Pulmonary artery endothelial cell (primary cell): Measurements from ENCODE around the gene PKD1. TPM values are rescaled to one million over a fixed set of nuclear protein-coding genes. Genes with fewer than 3 reads are reported as not detected.
"Not testable (repeated sequence)": the region's sequence is repeated elsewhere in the genome, so short reads cannot be mapped to it uniquely, and the experiment has no call there.

Source experiments
- DNase-seq: peaks from one replicate; pipeline ENCODE4 v3.0.0-alpha.2; 2011; ENCODE audit warnings: low read depth, low spot score
- total RNA-seq: library from RNA; depleted of rRNA; stranded (reverse); fragments of >200 nt; gene quantifications from 2 replicates; pipeline ENCODE4 v1.2.3, GENCODE V29; 2014

The PKD1 gene
- total RNA-seq, 1 donor from 2014 or later, result 39.8 TPM

DNA sequence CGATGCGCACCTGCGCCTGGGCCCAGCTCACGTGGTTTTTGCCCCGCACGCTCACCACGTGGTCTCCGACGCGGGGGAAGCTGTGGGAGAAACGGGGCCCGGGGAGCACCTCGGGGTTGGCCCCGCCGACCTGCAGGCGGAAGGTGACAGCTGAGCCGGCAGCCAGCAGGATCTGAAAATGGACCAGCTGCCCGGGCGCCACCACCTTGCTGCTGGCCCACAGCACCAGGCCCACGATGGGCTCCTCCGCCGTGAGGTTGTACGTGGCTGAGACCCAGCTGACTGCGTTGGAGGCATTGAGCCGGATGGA lies 26.5 kb downstream of the PKD1 start:
- not testable (repeated sequence) for DNase-seq

DNA sequence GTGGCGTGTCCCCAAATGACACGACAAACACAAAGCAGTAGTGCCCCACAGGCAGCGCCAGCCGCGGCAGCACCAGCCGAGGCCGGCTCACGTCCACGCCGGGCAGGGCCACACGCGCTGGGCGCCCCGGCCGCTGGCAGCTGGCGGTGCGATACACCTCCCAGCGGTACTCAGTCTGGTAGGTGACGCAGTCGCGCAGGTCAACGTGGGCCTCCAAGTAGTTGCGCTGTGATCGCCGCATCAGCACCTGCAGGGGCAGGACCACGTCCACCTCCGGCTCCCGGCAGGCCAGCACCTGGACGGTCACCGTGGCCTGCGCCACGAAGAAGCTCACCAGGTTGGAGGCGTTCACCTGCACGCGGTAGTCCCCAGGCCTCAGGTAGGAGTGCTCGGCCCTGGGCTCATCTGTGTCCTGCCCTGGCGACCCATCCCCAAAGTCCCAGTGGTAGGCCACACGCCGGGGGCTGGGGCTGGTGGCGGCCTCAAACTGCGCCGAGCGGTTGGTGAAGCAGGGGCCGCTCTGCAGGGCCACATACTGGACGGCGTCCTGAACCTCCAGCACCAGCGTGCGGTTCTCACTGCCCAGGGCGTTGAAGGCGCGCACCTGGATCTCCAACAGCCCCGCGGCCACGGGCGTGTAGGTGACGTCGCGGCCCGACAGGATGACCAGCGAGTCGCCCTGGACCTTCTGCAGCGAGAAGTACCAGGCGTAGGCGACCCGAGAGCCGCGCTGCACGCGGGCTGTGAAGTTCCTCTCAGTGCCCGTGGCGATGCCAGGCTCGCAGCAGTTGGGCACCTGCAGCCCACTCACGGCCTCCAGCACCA lies 27.0 kb downstream of the PKD1 start:
- not testable (repeated sequence) for DNase-seq

DNA sequence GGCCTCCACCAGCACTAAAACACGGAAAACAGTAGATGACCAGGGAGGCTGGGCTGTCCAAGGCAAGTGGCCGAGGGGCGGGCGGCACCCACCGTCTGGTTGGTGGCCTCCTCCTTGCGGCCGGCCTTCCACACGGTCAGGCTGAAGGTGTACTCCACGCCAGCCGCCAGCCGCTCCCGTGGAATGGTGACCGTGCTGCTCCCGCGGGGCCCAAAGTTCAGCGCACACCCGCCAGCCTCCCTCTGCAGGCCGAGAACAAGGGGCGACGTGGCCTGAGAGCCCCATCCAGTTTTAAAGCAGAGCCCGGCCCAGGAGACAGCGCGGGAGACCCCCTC lies 27.9 kb downstream of the PKD1 start:
- not testable (repeated sequence) for DNase-seq

DNA sequence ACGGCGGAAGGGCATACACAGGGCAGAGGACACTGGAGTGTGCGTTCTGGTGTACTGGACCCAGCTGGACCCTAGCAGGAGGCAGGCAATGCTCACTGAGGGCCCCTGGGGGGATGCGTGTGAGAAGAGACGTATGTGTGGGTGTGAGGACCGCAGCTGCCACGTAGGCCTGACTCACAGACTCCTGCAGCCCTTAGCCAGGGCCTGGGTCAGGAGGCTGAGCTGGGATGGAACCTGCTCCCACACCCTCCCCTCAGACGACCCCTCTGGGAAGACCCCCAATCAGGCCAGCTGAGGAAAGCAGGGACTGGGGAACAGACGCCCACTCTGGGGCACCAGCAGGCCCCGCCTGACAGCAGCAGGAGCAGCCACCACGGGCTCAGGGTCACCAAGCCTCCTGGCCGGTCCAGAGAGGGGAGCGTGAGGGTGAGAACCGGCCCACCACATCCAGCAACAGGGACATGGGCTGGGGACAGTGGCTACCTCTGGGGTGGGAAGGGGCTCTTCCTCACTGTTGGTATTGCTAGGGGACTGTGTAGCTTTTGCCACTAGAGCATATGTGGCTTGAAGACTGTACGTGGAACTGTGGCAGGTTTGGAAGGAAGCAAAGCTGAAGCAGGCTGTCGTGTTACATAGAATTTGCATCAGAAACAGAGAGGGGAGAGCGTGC lies 28.4 kb downstream of the PKD1 start:
- DNase-seq, result not testable (repeated sequence)

DNA sequence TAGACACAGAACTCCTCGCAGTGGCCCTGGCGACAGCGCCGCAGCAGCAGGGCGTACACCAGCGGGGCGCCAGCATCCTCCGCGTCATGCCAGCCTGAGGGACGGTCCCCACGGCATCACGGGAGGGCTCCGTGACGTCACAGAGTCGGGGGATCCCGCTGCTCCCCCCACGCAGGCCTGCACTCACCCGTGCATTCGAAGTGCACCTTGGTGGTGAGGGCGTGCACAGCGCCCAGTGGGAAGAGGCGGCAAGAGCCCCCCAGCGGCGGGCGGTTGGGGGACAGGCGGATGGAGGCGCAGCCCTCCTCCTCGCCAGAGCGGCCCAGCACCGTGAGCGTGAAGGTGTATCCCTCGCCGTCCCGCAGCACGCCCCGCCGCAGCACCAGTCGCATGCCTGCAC lies 29.5 kb downstream of the PKD1 start:
- not testable (repeated sequence) for DNase-seq

DNA sequence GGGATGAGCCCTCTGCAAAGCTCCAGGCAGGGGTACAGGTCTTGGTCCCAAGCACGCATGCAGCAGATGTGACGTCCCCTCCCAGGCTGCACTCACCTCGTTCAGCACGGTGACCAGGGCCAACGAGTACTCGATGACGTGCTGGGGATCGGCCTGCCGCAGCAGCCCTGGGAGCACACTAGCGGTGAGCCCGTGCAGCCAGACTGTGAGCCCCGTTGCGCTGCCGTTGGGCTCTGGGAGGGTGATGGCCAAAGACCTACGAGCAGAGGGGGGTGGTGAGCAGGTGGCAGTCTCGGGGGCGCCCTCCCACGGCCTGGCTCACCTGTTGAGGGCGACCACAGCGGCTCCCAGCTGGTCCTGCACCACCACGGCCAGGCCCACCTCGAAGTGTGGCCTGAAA lies 29.9 kb downstream of the PKD1 start:
- not testable (repeated sequence) for DNase-seq

DNA sequence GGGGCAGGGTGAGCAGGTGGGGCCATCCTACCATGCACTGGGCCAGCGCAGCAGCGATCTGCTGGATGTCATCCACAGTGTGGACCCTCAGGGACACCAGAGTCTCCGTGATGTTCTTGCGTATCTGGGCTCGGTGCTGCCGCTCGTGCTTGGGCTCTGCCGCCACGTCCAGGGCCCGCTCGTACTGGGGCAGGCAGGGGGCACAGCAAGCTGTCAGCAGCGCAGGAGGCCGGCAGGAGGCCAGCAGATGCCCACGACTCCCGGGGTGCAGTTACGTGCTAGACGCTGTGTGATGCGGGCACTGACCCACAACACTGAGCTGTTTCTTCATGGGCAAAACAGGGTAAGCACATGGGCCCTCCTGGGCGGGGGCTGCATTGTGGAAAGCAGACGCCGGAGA lies 30.4 kb downstream of the PKD1 start:
- not testable (repeated sequence) for DNase-seq

DNA sequence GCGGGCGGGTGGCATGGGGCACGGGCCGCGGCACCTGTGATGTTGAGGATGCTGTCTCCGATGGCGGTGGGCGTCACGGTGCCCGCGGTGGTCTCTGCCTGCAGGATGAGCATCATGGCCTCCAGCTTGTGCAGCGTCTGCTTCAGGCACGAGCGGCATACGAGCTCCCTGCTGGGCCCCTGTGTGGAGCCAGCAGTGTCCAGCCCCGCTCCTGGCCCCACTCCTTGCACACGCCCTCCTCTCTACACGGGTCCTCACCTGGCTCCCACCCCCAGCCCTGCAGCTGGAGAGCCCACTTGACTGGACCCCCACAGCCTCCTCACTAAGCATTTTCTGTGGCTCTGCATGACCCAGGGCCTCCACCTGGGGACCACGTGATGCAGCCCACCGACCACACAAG lies 31.2 kb downstream of the PKD1 start:
- not testable (repeated sequence) for DNase-seq

DNA sequence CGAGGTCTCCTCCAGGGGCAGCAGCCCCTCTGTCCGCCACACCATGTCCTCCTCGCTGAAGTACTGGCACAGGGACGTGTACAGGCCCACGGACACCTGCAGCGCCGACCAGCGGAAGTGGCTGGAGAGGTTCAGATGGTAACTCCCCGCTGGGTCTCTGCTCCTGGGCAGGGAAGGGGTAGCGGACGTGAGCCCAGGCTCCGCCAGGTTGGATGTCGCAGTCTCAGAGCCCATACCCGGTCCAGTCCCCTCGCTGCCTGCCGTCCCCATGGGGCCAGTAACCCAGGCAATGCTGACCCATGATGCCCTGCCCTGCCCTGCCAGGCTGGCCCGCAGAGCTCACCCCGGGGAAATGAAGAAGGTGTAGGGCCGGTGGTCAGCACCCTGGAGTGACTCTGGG lies 33.2 kb downstream of the PKD1 start:
- no peak for DNase-seq

DNA sequence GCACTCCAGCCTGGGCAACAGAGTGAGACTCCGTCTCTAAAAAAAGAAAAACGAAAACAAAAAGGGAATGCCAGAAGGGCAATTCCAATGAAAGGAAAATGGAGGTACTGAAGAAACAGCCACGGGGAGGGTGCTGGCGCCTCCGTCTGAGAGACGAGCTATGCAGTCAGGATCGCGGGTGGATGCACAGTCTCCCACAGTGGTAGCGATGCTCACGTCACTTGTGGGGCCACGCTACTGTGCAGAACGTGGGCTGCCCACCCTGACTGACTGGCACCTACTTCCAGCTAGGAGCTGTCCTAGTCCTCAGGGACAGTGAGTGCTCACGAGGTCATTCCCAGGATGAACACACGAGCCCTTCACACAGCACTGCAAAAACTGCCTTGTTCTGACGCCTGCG lies 34.1 kb downstream of the PKD1 start:
- DNase-seq, result not testable (repeated sequence)

DNA sequence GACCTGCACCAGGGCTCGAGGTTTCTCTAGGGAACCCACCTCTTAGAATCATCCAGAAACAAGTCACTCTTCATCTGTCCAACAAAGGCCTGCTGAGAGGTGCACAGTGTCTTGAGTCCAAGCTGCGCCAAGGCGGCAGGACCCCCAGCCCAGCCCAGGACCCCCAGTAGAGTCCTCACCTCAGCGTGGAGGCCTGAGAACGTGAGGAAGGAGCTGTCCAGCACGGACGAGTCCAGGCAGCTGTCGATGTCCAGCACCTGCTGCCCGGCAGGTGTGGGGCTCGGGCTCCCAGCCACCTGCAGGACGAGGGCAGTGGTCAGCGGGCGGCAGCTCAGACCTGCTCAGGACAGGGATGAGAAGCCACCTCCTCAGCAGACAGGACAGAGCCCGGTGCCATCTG lies 38.0 kb downstream of the PKD1 start:
- DNase-seq, result not testable (repeated sequence)

DNA sequence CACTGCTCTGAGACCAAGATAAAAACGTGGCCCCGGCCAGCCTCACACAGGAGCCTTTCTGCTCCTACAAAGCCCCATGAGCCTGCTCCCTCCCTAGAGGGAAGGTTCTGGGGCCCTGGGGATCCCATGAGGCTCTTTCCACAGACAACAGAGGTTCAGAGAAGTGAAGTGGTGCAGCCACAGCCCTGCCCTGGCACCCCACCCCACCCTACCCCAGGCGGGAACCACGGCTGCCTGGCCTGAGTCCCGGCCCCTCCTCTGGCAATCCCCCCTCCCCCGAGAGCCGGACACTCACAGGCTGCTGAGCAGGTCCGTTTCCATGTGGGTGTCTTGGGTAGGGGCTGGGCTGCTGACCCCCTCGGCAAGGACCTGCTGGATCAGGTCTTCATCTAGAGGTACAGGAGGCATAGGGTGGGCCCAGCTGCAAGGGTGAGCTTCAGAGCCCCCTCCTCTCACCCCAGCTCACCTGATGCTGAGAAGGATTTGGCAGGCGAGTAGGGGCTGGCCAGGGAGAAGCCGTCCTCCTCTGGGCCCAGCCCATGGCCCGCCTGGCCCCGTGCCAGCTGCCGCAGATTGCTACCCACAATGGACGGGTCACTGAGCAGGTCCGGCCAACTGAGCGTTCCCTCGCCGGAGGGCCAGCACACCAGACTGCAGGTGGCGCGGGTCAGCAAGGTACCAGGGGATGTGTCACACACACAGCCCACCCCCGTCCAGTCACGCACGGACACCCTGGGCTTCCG lies 38.7 kb downstream of the PKD1 start:
- no peak for DNase-seq

DNA sequence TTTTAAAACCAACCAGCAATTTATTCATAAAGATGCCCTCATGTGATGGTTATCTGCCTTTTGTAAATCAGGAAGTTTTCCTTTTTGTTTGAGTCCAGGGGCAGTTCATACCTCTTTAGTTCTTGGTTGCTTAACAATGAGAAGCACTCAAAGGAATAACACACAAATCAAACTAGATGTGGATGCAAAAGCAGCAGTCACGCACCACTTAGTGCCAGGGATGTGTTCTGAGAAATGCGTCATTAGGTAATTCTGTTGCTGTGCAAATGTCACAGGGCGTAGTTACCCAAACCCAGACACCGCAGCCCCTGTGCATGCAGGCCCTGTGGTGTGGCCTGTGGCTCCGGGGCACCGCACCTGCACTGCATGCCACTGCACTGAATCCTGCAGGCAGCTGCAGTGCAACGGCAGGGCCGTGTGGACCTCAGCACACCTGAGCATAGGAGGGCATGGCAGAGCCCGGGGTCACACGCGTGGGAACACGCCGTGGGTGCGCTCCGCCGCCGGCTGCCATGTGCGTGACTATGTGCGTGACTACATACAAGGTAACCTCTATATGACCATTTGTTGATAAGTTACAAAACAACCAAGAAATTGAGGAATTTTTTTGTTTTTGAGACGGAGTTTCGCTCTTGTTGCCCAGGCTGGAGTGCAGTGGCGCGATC lies 39.6 kb downstream of the PKD1 start:
- no peak for DNase-seq

DNA sequence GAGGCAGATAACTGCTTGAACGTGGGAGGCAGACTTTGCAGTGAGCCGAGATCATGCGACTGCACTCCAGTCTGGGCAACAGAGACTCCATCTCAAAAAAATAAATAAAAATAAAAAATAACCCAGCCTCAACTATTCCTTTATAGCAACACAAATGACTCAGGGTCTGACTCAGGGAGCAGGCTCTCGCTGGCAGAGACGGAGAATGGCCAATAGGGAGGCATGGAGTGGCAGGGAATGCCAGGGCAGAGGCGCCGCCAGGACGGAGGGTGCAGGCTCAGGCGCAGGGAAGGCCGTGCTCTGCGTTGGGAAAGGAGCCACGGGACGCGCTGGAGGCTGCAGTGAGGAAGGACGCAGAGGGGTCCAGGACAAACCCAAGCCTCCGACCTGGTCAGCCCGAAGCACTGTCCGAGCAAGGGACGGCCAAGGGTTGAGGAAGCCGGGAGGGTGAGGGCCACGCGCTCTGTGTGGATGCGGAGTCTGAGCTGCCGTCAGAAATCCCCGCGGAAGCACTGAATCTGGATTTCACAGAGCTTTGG lies 40.3 kb downstream of the PKD1 start:
- DNase-seq, result no peak

DNA sequence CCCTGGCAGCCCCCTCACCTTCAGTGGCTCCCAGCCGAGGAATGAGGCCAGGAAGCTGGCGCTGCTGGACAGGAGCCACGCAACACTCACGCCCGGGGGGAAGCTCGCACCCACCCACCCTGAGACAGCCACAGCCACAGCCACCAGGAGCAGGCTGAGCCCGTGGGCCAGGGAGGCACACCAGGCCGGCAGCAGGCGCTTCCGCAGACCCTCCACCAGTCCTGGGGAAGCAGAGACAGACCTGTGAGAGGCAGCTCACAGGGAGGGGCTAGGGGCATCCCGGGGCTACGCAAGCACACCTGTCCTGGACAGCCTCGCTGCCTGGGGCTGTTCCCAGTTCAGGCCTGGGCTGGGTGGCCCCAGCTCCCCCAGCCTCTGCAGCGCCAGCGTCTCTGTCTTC lies 41.9 kb downstream of the PKD1 start:
- no peak for DNase-seq

DNA sequence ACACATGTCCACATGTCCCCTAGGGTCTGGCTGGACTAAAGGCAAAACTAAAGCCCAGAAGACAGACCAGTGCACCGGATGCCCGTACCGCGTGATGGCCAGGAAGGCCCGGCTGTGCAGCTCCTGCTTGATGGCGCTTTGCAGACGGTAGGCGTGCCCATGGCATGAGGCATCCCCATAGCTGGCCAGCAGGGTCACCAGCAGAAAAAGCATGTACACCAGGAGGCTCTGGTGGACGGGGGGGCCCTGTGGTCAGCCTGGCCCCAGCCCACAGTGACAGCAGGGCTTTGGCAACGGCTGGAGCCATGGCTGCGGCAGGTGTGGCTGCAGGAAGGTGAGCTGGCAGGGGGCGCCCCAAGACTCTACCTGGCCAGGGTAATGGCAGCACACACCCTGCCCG lies 42.8 kb downstream of the PKD1 start:
- DNase-seq, result no peak

DNA sequence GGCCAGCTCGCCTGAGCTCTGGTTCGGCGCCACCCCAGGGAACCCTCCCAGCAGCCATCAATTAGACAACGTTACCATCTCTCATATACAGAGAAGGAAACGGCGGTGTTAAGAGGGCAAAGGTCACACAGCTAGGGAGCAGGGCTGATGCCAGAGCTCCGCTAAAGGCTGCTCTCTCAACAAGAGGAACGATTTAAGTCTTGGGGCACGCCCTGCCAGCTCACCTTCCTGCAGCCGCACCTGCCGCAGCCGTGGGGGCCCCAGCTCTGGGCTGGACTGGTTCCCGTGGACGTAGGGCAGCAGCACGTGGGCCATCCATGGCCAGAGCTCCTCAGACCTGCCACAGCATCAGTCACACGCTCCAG lies 43.5 kb downstream of the PKD1 start:
- no peak for DNase-seq

DNA sequence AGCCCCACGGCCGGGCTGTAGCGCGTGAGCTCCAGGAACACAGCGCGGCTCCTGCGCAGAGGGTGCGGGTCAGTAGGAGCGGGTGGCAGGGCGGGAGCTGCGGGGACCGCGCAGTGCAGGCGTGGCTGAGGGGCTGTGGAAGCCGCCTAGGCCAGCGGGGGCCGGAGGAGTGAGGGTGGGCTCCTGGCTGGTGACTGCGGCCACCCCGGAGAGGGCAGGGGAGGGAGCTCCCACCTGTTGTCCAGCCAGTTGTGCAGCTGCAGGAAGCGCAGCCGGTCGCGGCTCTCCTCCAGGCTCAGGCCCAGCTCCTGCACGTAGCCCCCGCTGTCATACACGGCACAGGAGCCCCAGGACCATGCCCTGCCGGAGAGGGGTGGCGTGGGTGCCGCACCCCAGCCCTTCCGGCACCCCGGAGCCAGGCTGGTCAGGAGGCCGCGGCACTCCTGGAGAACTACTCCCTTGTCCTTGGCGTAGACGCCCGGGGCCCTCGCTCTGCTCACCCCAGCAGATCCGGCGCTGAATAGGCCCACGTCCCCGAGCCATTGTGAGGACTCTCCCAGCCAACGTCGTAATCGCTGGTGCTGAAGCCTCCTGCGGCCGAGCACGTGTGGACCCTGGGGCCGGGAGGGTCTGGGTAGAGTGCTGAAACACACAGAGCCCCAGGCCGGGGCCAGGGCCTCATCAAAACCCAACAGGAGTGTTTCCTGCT lies 44.0 kb downstream of the PKD1 start:
- DNase-seq, result no peak

DNA sequence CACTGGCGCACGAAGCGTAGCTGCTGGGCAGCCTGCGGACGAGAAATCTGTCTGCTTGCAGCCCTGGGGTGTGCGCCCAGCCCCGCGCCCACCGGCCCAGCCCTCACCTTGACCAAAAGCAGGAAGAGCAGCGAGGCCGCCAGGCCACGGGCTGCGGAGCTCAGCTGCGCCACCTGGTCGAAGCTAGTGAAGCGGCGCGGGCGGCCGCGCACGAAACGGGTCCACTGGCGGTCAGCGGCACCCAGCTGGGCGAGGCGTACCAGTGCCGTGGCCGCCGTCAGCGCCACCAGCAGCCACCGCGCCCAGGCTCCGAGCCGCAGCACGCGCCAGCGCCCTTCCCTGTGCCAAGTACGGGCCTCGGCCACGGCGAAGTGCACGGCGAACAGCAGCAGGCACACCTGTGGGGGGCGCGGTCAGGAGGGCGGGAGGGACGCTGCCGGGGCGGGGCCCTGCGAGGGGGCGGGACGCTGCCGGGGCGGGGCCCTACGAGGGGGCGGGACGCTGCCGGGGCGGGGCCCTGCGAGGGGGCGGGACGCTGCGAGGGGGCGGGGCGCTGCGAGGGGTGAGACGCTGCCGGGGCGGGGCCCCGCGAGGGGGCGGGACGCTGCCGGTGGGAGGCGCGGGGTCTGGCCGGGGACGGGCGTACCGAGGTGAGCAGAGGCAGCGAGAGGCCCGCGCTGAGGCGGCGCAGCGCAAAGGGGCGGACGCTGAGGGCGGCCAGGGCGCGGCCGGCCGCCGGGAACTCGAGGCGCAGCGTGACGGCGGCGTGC lies 44.7 kb downstream of the PKD1 start:
- DNase-seq, result no peak

DNA sequence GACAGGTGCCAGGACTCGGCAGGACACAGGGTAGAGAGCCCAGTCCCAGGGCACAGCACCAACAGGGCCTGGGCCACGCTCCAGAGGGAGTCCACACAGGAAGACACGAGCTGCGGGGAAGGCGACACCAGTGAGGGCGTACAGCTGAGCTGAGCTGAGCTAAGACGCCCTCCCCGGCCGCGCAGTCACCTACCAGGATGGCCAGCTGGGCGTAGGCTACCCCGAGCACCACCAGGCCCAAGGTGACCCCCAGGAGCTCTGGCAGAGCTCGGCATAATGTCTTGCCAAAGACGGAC lies 45.3 kb downstream of the PKD1 start:
- no peak for DNase-seq
